Kidney epithelial cell (primary cell): ENCODE data around the gene DNAI1. TPM values are rescaled to one million over a fixed set of nuclear protein-coding genes. Genes with fewer than 3 reads are reported as not detected.

ENCODE experiments used
- DNase-seq: peaks from one replicate; pipeline ENCODE4 v3.0.0-alpha.2; 2010; ENCODE audit warnings: low read depth
- H3K27me3 ChIP-seq: 2 replicates; pipeline ENCODE4 v1.6.0; 2011; ENCODE audit warnings: low read length; ENCODE audit not compliant: control insufficient read depth, insufficient read depth
- H3K36me3 ChIP-seq: 2 replicates; pipeline ENCODE4 v1.5.1; 2011; ENCODE audit warnings: low read length; ENCODE audit not compliant: control insufficient read depth, insufficient read depth
- H3K4me3 ChIP-seq: 2 replicates; pipeline ENCODE4 v1.5.1; 2011; ENCODE audit warnings: low read depth, mild to moderate bottlenecking, control low read depth, low read length
- CTCF ChIP-seq: IDR thresholded peaks from 2 replicates; pipeline ENCODE4 v1.5.1; 2011; ENCODE audit warnings: mild to moderate bottlenecking, moderate library complexity, low read length, control low read depth, inconsistent platforms; ENCODE audit not compliant: insufficient read depth, poor library complexity, severe bottlenecking
- total RNA-seq: library from RNA; depleted of rRNA; stranded (reverse); fragments of >200 nt; gene quantifications from 2 replicates; pipeline ENCODE4 v1.2.3, GENCODE V29; 2015

Gene DNAI1
- total RNA-seq, 1 donor from 2014 or later = not detected

GRCh38 chr9:34541540-34541939 lies 82.9 kb downstream of the DNAI1 start:
- H3K36me3 ChIP-seq = no peaks in the 10 kb centered on the region
- H3K4me3 ChIP-seq = no peak overlapping the region
- no peak for TF ChIP-seq CTCF
- no peak for DNase-seq
- peaks cover 8% of the 10 kb centered on the region for H3K27me3 ChIP-seq

- Histone ChIP-seq H3K27me3 (peaks cover 17% of the 10 kb centered on the region), H3K36me3 (no peaks in the 10 kb centered on the region), H3K4me3 (no peak overlapping the region)
- no peak for DNase-seq
- no peak for TF ChIP-seq CTCF
These were observed 85.4 kb downstream of the DNAI1 start for GRCh38 chr9:34544035-34544434.

GRCh38 chr9:34545497-34545896 lies 86.9 kb downstream of the DNAI1 start:
- no peak overlapping the region for H3K4me3 ChIP-seq
- H3K36me3 ChIP-seq = no peaks in the 10 kb centered on the region
- no peak for TF ChIP-seq CTCF
- no peak for DNase-seq
- peaks cover 26% of the 10 kb centered on the region for H3K27me3 ChIP-seq

- no peak for TF ChIP-seq CTCF
These were observed 87.7 kb downstream of the DNAI1 start for GRCh38 chr9:34546102-34546833.

GRCh38 chr9:34546834-34547827 lies 88.5 kb downstream of the DNAI1 start:
- peak; percentile 70 for TF ChIP-seq CTCF
- Histone ChIP-seq H3K36me3 (no peaks in the 10 kb centered on the region), H3K27me3 (peaks cover 31% of the 10 kb centered on the region), H3K4me3 (no peak overlapping the region)
- DNase-seq = no peak

More at GRCh38 chr9:34546102-34546833, 87.7 kb downstream of the DNAI1 start:
- DNase-seq = no peak
- Histone ChIP-seq H3K4me3 (no peak overlapping the region), H3K36me3 (no peaks in the 10 kb centered on the region), H3K27me3 (peaks cover 28% of the 10 kb centered on the region)
